HEK293 (cell line): ENCODE data around the gene ABHD17C.

ENCODE experiments used
- CTCF ChIA-PET: fragments of 350-600 bp; formaldehyde crosslinking; extraction: SDS; loops from one replicate; lab custom pipeline; 2021; ENCODE audit warnings: antibody characterized with exemption; lab: Yijun Ruan, JAX
- POLR2A ChIA-PET: fragments of 300-600 bp; formaldehyde crosslinking; extraction: SDS; loops from one replicate; lab custom pipeline; 2020; ENCODE audit warnings: antibody characterized with exemption, inconsistent platforms; lab: Yijun Ruan, JAX
- H3K27ac ChIP-seq: fragments of 200-500 bp; sonication (Bioruptor generic); 2 replicates; pipeline ENCODE4 v1.5.1; 2014; ENCODE audit warnings: low read depth, low read length, control low read depth, inconsistent platforms; ENCODE audit errors: extremely low read depth
- H3K36me3 ChIP-seq, 2 experiments: fragments of 200-500 bp in 1 of 2; sonication (Bioruptor generic) in 1 of 2; 1 replicate in 1 of 2; 2 replicates in 1 of 2; pipeline ENCODE4 v1.5.1; 2014 to 2017; ENCODE audit warnings: inconsistent platforms in 2 of 2, low read length in 2 of 2; ENCODE audit not compliant: control insufficient read depth in 2 of 2, insufficient read depth in 1 of 2
- H3K4me1 ChIP-seq: fragments of 200-500 bp; sonication (Bioruptor generic); 2 replicates; pipeline ENCODE4 v1.5.1; 2014; ENCODE audit warnings: mild to moderate bottlenecking, low read length, inconsistent platforms; ENCODE audit not compliant: control insufficient read depth, insufficient read depth
- H3K4me3 ChIP-seq: 2 replicates; pipeline ENCODE4 v1.5.1; 2011; ENCODE audit warnings: low read depth, mild to moderate bottlenecking, control low read depth, low read length, moderate library complexity
- H3K9me3 ChIP-seq: fragments of 200-500 bp; sonication (Bioruptor generic); 2 replicates; pipeline ENCODE4 v1.5.1; 2014; ENCODE audit warnings: low read depth, low read length, inconsistent platforms; ENCODE audit not compliant: control insufficient read depth, insufficient read depth
- BCL11B ChIP-seq: fragments of 450-650 bp; formaldehyde crosslinking; IDR thresholded peaks from 2 replicates; pipeline ENCODE4 v1.5.1; 2016; ENCODE audit warnings: low read depth, missing biosample characterization, missing genetic modification characterization
- IKZF3 ChIP-seq: fragments of 450-650 bp; IDR thresholded peaks from 2 replicates; pipeline ENCODE4 v1.5.0; 2018; ENCODE audit warnings: missing biosample characterization, mild to moderate bottlenecking, missing genetic modification characterization, moderate library complexity
- MEIS1 ChIP-seq: sonication (generic); formaldehyde crosslinking; IDR thresholded peaks from 2 replicates; pipeline ENCODE4 v1.8.1; 2022; ENCODE audit warnings: missing genetic modification reagents, mild to moderate bottlenecking, borderline replicate concordance
- WT1 ChIP-seq: fragments of 450-650 bp; formaldehyde crosslinking; IDR thresholded peaks from 2 replicates; pipeline ENCODE4 v1.5.1; 2016; ENCODE audit warnings: missing biosample characterization, missing genetic modification characterization
- YY1 ChIP-seq: fragments of 450-650 bp; formaldehyde crosslinking; IDR thresholded peaks from 2 replicates; pipeline ENCODE4 v1.5.1; 2018; ENCODE audit warnings: missing biosample characterization, missing genetic modification characterization
- ZBTB1 ChIP-seq: fragments of 450-650 bp; formaldehyde crosslinking; IDR thresholded peaks from 2 replicates; pipeline ENCODE4 v1.5.1; 2016; ENCODE audit warnings: missing biosample characterization, missing genetic modification characterization
- ZBTB20 ChIP-seq: fragments of 450-650 bp; formaldehyde crosslinking; IDR thresholded peaks from 2 replicates; pipeline ENCODE4 v1.5.1; 2016; ENCODE audit warnings: missing biosample characterization, missing genetic modification characterization
- ZFP41 ChIP-seq: fragments of 450-650 bp; formaldehyde crosslinking; IDR thresholded peaks from 2 replicates; pipeline ENCODE4 v1.5.1; 2016; ENCODE audit warnings: missing biosample characterization, missing genetic modification characterization, borderline replicate concordance
- ZNF114 ChIP-seq: fragments of 450-650 bp; formaldehyde crosslinking; IDR thresholded peaks from 2 replicates; pipeline ENCODE4 v1.5.0; 2017; ENCODE audit warnings: missing biosample characterization, missing genetic modification characterization
- ZNF132 ChIP-seq: fragments of 450-650 bp; formaldehyde crosslinking; IDR thresholded peaks from 2 replicates; pipeline ENCODE4 v1.5.1; 2017; ENCODE audit warnings: missing biosample characterization, missing genetic modification characterization, borderline replicate concordance
- ZNF18 ChIP-seq: fragments of 450-650 bp; formaldehyde crosslinking; IDR thresholded peaks from 2 replicates; pipeline ENCODE4 v1.5.1; 2016; ENCODE audit warnings: missing biosample characterization, missing genetic modification characterization
- ZNF214 ChIP-seq: fragments of 450-650 bp; formaldehyde crosslinking; IDR thresholded peaks from 2 replicates; pipeline ENCODE4 v1.5.1; 2017; ENCODE audit warnings: missing biosample characterization, mild to moderate bottlenecking, missing genetic modification characterization, borderline replicate concordance
- ZNF248 ChIP-seq: fragments of 450-650 bp; formaldehyde crosslinking; IDR thresholded peaks from 2 replicates; pipeline ENCODE4 v1.5.1; 2017; ENCODE audit warnings: missing biosample characterization, missing genetic modification characterization
- ZNF366 ChIP-seq: fragments of 450-650 bp; formaldehyde crosslinking; conservative IDR thresholded peaks from 2 replicates; pipeline ENCODE4 v1.5.1; 2016; ENCODE audit warnings: missing biosample characterization, missing genetic modification characterization
- ZNF488 ChIP-seq: fragments of 450-650 bp; formaldehyde crosslinking; IDR thresholded peaks from 2 replicates; pipeline ENCODE4 v1.5.1; 2016; ENCODE audit warnings: missing biosample characterization, missing genetic modification characterization
- ZNF544 ChIP-seq: fragments of 450-650 bp; formaldehyde crosslinking; IDR thresholded peaks from 2 replicates; pipeline ENCODE4 v1.5.0; 2017; ENCODE audit warnings: missing biosample characterization, missing genetic modification characterization
- ZNF585B ChIP-seq: fragments of 450-650 bp; formaldehyde crosslinking; IDR thresholded peaks from 2 replicates; pipeline ENCODE4 v1.5.1; 2016; ENCODE audit warnings: missing biosample characterization, missing genetic modification characterization
- ZNF624 ChIP-seq: fragments of 450-650 bp; formaldehyde crosslinking; IDR thresholded peaks from 2 replicates; pipeline ENCODE4 v1.5.1; 2017; ENCODE audit warnings: missing biosample characterization, missing genetic modification characterization
- ZNF626 ChIP-seq: fragments of 450-650 bp; sonication (Bioruptor Pico); formaldehyde crosslinking; IDR thresholded peaks from 2 replicates; pipeline ENCODE4 v1.5.1; 2018; ENCODE audit warnings: missing biosample characterization, missing genetic modification characterization, inconsistent platforms
- ZNF629 ChIP-seq: fragments of 450-650 bp; formaldehyde crosslinking; IDR thresholded peaks from 2 replicates; pipeline ENCODE4 v1.5.1; 2017; ENCODE audit warnings: missing biosample characterization, missing genetic modification characterization
- ZNF654 ChIP-seq: fragments of 450-650 bp; formaldehyde crosslinking; IDR thresholded peaks from 2 replicates; pipeline ENCODE4 v1.5.1; 2016; ENCODE audit warnings: low read depth, missing biosample characterization, missing genetic modification characterization
- ZNF677 ChIP-seq: fragments of 450-650 bp; IDR thresholded peaks from 2 replicates; pipeline ENCODE4 v1.5.0; 2018; ENCODE audit warnings: missing biosample characterization, mild to moderate bottlenecking, missing genetic modification characterization, moderate library complexity
- ZNF707 ChIP-seq: fragments of 450-650 bp; formaldehyde crosslinking; IDR thresholded peaks from 2 replicates; pipeline ENCODE4 v1.5.1; 2016; ENCODE audit warnings: missing biosample characterization, missing genetic modification characterization
- ZSCAN18 ChIP-seq: fragments of 450-650 bp; formaldehyde crosslinking; IDR thresholded peaks from 2 replicates; pipeline ENCODE4 v1.5.1; 2016; ENCODE audit warnings: missing biosample characterization, missing genetic modification characterization
- TF ChIP-seq, protein P1 (sequence below): sonication (generic); formaldehyde crosslinking; IDR thresholded peaks from 2 replicates; pipeline ENCODE4 v1.8.1; 2022; ENCODE audit warnings: mild to moderate bottlenecking, moderate library complexity, missing genetic modification reagents
- TF ChIP-seq, protein P2 (sequence below): fragments of 450-650 bp; formaldehyde crosslinking; IDR thresholded peaks from 2 replicates; pipeline ENCODE4 v1.5.1; 2016; ENCODE audit warnings: missing biosample characterization, missing genetic modification characterization

Gene ABHD17C

DNA sequence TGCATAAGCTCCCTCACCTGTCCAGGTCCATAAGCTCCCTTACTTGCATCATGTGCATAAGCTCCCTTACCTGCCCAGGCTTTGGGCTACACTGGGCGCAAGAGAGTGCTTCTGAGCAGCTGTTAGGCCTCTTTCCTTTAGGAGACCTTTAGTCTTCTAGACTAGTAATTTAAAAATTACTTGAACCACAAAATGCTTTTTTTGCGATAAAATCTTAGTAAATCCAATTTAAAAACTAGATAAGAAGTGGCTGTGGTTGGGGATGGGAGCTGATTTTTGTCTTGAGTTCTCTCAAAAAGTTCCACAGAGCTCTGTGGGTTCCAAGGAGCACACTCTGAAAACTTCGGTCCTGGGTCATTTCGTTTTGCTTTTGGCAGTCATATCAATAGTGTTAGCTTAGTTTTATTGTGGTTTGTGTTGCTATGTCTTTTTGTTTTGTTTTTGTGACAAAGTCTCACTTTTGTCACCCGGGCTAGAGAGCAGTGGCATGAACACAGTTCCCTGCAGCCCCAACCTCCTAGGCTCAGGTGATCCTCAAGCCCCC is 90.8 kb downstream of the ABHD17C start:
- H3K4me3 ChIP-seq = no peak overlapping the region
- TF ChIP-seq ZSCAN18 (tag by site-specific recombination) = no peak
- no peak for TF ChIP-seq ZNF114
- no peak for TF ChIP-seq ZNF488 (tag by site-specific recombination)
- TF ChIP-seq WT1 (tag by site-specific recombination) = no peak
- no peak for TF ChIP-seq ZBTB1 (tag by site-specific recombination)
- TF ChIP-seq MEIS1 (CRISPR knock-in tag) = no peak
- no peaks in the 10 kb centered on the region for H3K9me3 ChIP-seq
- H3K36me3 ChIP-seq = no peaks in the 10 kb centered on the region
- CTCF ChIA-PET = interaction anchor here (0.6 to 2.8 kb wide), 8 partner anchors 9 to 480 kb away, joined by 3 to 16 read pairs (median 4); no protein-coding TSS in a partner anchor
- POLR2A ChIA-PET = no interaction called here
- no peak overlapping the region for H3K27ac ChIP-seq
- peaks cover 2% of the 10 kb centered on the region; the same call in 1 of the 2 replicates for H3K4me1 ChIP-seq

GRCh38 chr15:80787316-80787715 is 92.2 kb downstream of the ABHD17C start:
- no peaks in the 10 kb centered on the region for H3K36me3 ChIP-seq
- no peaks in the 10 kb centered on the region for H3K4me1 ChIP-seq
- ChIA-PET POLR2A (no interaction called here), CTCF (interaction anchor here (0.6 to 2.8 kb wide), 5 partner anchors 8 to 210 kb away, joined by 3 to 16 read pairs (median 5); partner anchors contain the start of gene CEMIP)
- no peak overlapping the region for H3K4me3 ChIP-seq
- no peaks in the 10 kb centered on the region for H3K9me3 ChIP-seq
- TF ChIP-seq, protein P1, sequence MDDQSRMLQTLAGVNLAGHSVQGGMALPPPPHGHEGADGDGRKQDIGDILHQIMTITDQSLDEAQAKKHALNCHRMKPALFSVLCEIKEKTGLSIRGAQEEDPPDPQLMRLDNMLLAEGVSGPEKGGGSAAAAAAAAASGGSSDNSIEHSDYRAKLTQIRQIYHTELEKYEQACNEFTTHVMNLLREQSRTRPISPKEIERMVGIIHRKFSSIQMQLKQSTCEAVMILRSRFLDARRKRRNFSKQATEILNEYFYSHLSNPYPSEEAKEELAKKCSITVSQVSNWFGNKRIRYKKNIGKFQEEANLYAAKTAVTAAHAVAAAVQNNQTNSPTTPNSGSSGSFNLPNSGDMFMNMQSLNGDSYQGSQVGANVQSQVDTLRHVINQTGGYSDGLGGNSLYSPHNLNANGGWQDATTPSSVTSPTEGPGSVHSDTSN = no peak
- no peak for TF ChIP-seq ZNF248 (tag by site-specific recombination)
- no peak for TF ChIP-seq ZNF629 (tag by site-specific recombination)
- no peak for TF ChIP-seq ZNF624
- no peak for TF ChIP-seq ZNF585B
- no peak for TF ChIP-seq ZNF366 (tag by site-specific recombination)
- no peak for TF ChIP-seq IKZF3 (tag by site-specific recombination)
- TF ChIP-seq ZNF626 (tag by site-specific recombination) = no peak
- no peak for TF ChIP-seq ZFP41 (tag by site-specific recombination)
- no peak for TF ChIP-seq ZNF677 (tag by site-specific recombination)
- TF ChIP-seq ZNF654 (tag by site-specific recombination) = no peak
- TF ChIP-seq ZNF544 = no peak
- TF ChIP-seq ZNF707 (tag by site-specific recombination) = no peak
- no peak for TF ChIP-seq ZNF214 (tag by site-specific recombination)
- TF ChIP-seq MEIS1 (CRISPR knock-in tag) = no peak
- no peak overlapping the region for H3K27ac ChIP-seq

DNA sequence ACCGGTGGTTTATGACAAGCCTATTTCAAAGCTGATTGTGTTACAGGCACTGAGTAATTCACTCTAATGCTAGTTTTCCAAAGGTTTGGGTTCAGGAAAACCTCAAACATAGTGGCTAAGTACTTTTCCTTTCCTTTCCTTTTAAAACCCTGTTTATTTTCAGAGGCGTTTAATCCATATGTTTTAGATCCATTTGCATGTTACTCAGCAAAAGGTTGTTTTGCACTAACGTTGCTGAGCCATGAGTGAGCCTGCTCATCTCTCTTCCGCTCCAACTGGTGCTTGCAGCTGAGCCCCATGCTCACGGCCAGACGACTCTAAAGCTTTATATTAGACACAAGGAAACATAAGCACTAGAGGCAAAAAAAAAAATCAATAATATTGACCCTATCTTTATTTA is 93.4 kb downstream of the ABHD17C start:
- no peaks in the 10 kb centered on the region for H3K4me1 ChIP-seq
- no peak overlapping the region for H3K27ac ChIP-seq
- no peak overlapping the region for H3K4me3 ChIP-seq
- CTCF ChIA-PET = interaction anchor here (0.6 to 1.4 kb wide), 4 partner anchors 9 to 477 kb away, joined by 3 to 5 read pairs (median 4); partner anchors contain the start of gene CEMIP
- H3K36me3 ChIP-seq = no peaks in the 10 kb centered on the region
- POLR2A ChIA-PET = no interaction called here
- H3K9me3 ChIP-seq = no peaks in the 10 kb centered on the region
- no peak for TF ChIP-seq YY1 (tag by site-specific recombination)
- no peak for TF ChIP-seq ZBTB20 (tag by site-specific recombination)
- TF ChIP-seq, protein P2, sequence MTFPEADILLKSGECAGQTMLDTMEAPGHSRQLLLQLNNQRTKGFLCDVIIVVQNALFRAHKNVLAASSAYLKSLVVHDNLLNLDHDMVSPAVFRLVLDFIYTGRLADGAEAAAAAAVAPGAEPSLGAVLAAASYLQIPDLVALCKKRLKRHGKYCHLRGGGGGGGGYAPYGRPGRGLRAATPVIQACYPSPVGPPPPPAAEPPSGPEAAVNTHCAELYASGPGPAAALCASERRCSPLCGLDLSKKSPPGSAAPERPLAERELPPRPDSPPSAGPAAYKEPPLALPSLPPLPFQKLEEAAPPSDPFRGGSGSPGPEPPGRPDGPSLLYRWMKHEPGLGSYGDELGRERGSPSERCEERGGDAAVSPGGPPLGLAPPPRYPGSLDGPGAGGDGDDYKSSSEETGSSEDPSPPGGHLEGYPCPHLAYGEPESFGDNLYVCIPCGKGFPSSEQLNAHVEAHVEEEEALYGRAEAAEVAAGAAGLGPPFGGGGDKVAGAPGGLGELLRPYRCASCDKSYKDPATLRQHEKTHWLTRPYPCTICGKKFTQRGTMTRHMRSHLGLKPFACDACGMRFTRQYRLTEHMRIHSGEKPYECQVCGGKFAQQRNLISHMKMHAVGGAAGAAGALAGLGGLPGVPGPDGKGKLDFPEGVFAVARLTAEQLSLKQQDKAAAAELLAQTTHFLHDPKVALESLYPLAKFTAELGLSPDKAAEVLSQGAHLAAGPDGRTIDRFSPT (tag by site-specific recombination) = no peak
- no peak for TF ChIP-seq ZNF132 (tag by site-specific recombination)
- TF ChIP-seq ZNF544 = no peak
- TF ChIP-seq BCL11B = no peak
- TF ChIP-seq ZNF18 (tag by site-specific recombination) = no peak
